Epithelial cell of proximal tubule (primary cell): ENCODE data around the gene SLC35G6. TPM values are rescaled to one million over a fixed set of nuclear protein-coding genes. Genes with fewer than 3 reads are reported as not detected.

Experiments
- DNase-seq: peaks from one replicate; pipeline ENCODE4 v3.0.0-alpha.2; 2011; ENCODE audit warnings: low read depth
- H3K4me3 ChIP-seq: 2 replicates; pipeline ENCODE4 v1.5.1; 2011; ENCODE audit warnings: low read depth, mild to moderate bottlenecking, low read length
- total RNA-seq: library from RNA; depleted of rRNA; stranded (reverse); fragments of >200 nt; gene quantifications from 2 replicates; pipeline ENCODE4 v1.2.3, GENCODE V29; 2015
- TF ChIP-seq, protein P1 (sequence below): conservative IDR thresholded peaks from 2 replicates; pipeline ENCODE4 v1.5.1; 2012; ENCODE audit warnings: low read depth, mild to moderate bottlenecking, low read length

The SLC35G6 gene
- total RNA-seq, 1 donor from 2014 or later, result not detected

DNA sequence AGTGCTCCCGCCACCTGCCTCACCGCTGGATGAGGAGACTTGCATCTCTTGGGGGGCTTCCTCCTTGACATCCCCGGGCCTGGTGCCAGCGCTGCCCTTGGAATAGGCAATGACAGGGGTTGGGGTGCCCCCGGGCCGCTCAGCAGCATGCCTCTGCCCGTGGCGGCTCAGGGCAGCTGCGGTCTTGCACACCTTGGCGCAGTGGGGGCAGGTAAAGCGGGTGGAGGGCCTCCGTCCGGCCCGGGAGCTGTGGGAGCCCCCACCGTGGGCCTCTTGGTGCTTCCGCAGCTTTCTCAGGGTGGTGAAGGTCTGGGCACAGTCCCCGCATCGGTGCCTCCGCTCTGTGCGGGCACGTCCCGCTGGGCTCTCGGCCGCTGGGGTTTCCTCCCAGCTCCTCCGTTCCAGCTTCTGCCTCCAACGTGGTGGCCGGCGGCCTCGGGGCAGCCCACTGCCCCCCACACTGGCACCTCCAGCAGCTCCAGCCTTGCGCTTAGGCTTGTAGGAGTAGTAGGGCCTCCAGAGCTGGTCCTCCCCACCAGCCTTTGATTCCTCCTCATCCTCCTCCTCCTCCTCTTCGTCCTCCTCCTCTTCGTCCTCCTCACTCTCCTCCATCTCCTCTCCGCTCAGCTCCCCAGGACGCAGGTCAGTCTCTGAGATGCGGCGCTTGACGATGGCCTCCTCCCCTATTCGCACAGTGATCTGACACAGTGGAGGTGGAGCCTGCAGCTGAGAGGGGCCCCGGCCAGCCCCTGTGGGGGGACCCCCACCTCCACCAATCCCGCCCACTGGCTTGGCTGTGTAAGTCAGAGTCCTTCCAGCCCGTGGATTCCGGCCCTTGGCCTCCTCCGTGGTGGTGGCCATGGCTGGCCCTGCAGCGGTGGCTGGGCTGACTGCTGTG, 18.5 kb upstream of the SLC35G6 start:
- DNase-seq, result no peak
- no peak overlapping the region for H3K4me3 ChIP-seq
- TF ChIP-seq, protein P1, sequence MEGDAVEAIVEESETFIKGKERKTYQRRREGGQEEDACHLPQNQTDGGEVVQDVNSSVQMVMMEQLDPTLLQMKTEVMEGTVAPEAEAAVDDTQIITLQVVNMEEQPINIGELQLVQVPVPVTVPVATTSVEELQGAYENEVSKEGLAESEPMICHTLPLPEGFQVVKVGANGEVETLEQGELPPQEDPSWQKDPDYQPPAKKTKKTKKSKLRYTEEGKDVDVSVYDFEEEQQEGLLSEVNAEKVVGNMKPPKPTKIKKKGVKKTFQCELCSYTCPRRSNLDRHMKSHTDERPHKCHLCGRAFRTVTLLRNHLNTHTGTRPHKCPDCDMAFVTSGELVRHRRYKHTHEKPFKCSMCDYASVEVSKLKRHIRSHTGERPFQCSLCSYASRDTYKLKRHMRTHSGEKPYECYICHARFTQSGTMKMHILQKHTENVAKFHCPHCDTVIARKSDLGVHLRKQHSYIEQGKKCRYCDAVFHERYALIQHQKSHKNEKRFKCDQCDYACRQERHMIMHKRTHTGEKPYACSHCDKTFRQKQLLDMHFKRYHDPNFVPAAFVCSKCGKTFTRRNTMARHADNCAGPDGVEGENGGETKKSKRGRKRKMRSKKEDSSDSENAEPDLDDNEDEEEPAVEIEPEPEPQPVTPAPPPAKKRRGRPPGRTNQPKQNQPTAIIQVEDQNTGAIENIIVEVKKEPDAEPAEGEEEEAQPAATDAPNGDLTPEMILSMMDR, result no peak

DNA sequence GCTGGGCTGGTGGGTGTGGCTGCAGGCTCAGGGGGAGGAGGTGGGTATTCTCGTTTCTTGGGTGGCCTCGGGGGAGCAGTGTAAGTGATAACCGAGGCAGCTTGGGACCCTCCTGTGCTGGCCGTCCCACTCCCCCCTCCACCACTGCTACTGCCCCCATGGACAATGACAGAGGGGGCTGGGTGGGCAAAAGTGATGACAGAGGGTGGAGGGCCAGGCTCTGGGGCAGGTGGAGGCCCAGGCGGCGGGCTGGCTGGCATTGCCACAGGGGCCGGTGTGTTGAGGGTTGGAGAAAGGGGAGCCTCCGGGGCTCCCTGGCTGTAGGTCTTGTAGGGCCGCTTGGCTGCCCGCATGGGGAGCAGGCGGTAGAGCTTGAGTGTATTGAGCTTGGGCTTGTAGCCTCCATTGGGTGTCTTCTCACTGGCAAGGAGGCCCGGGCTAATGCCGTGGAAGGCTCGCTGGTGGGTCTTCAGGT, 17.8 kb upstream of the SLC35G6 start:
- TF ChIP-seq, protein P1, result no peak
- DNase-seq, result no peak
- no peak overlapping the region for H3K4me3 ChIP-seq

DNA sequence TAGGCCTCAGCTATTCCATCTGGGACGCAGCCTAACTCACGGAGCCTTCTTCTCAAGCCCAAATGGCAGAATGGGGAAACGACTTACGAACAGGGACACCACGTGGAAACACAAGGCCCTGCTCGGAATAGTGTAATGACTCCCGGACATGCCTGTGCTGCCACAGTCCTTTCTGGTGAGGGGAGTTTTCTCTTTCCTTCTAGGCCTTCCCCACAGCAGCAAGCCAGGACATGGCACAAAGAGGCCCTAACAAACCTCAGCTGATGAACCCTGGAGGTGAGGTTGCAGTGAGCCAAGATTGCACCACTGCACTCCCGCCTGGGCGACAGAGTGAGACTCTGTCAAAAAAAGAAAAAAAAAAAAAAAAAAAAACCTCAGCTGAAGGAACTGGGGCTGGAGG, 17.2 kb upstream of the SLC35G6 start:
- no peak overlapping the region for H3K4me3 ChIP-seq
- TF ChIP-seq, protein P1, result no peak
- DNase-seq, result no peak

DNA sequence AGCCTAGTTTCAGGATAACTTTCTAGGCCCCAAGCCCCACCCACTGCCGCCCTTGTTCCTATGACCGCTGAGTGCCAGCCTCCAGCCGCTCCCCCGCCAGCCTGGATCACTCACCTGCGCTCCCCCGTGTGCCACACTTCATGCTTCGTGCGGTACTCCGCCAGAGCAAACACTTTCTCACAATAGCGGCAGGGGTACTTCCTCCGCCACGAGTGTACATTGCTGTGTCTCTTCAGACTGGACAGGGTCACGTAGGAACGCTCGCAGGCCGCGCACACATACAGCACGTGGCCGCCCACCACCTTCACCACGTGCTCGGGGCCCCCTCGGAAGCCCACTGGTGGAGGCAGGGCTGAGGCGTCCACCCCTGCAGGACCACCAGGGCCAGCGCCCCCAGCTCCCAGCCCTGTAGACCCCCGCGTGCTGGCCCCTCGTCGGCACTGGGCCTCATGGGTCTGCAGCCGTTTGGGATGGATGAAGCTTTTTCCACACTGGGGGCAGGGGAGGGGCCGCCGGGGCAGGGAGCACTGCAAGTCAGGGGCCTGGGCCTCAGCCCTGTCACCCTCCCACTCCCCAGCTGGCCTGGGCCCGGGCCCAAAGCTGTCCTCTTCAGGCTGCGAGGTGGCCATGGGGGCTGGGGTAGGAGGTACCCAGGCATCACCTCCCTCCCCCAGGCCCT, 15.5 kb upstream of the SLC35G6 start:
- no peak for DNase-seq
- TF ChIP-seq, protein P1, result no peak

DNA sequence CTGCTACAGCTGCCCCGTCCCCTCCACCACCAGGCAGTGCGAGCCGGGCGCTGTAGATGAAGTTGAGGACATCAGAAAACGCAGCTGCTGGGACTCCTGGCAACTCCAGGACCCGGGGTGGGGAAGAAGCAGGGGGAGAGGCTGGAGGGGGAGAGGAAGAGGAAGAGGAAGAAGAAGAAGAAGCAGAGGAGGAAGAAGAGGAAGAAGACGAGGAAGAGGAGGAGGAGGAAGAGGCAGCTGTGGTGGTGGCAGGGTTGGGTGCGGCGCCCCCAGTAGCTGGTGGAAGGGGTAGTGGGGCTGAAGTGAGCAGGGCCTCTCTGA, 15.0 kb upstream of the SLC35G6 start:
- DNase-seq, result no peak
- TF ChIP-seq, protein P1, result no peak
- H3K4me3 ChIP-seq, result no peak overlapping the region

More for the DNA sequence above, 15.5 kb upstream of the SLC35G6 start:
- H3K4me3 ChIP-seq, result no peak overlapping the region

DNA sequence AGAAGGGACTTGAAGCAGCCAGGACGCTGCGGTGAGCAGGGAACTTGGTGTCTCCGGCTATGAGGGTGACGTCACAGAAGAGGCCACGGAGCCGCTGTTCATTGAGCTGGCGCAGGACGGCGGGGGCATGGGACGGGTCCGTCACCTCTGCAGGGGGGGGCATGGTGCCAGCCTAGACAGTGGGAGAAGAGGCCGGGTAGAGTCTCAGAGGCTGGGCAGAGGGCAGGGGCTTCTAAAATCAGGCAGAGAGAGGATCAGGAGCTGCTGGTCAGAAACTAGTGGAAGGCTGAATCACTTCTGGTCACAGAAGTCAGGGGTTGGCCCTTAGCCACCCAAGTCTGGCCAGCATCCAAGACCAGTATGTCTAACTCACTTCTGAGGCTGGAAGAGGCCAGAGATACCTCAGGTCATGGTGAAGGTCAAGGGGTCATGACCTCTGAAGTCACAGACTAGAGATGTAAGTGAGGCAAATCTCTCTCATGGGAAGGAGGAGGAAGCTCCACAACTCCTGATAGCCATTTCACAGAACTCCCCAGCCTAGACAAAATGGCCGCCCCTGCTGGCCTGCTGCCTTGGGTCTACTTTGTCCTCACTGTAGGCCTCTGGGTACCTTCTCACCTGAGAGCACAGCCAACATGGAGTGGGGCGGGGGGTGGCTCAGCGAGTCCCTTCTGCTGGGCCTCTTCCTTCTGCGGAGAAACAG, 14.5 kb upstream of the SLC35G6 start:
- TF ChIP-seq, protein P1, result no peak
- no peak for DNase-seq
- H3K4me3 ChIP-seq, result no peak overlapping the region
